AG10803 (cell line): ENCODE results near the gene FHIT.

Experiments
- DNase-seq: peaks from one replicate; pipeline ENCODE4 v3.0.0; 2010; ENCODE audit warnings: low read depth
- H3K4me3 ChIP-seq: 2 replicates; pipeline ENCODE4 v1.5.1; 2011; ENCODE audit warnings: mild to moderate bottlenecking, low read length, control low read depth
- CTCF ChIP-seq: conservative IDR thresholded peaks from 2 replicates; pipeline ENCODE4 v1.5.1; 2011; ENCODE audit warnings: mild to moderate bottlenecking, low read length, control low read depth, inconsistent platforms

FHIT gene

GRCh38 chr3:60266444-60266843 lies 984.8 kb downstream of the FHIT start:
- TF ChIP-seq CTCF = no peak
- no peak overlapping the region for H3K4me3 ChIP-seq
- no peak for DNase-seq

- TF ChIP-seq CTCF = no peak
- H3K4me3 ChIP-seq = no peak overlapping the region
- no peak for DNase-seq
Observed at GRCh38 chr3:60263191-60263590, 988.1 kb downstream of the FHIT start.

GRCh38 chr3:60262546-60262945 lies 988.7 kb downstream of the FHIT start:
- no peak for DNase-seq
- no peak overlapping the region for H3K4me3 ChIP-seq
- TF ChIP-seq CTCF = no peak

- no peak overlapping the region for H3K4me3 ChIP-seq
- no peak for TF ChIP-seq CTCF
- no peak for DNase-seq
Observed at GRCh38 chr3:60260546-60260945, 990.7 kb downstream of the FHIT start.

- DNase-seq = no peak
- no peak overlapping the region for H3K4me3 ChIP-seq
- no peak for TF ChIP-seq CTCF
Observed at GRCh38 chr3:60250810-60251209, 1000.4 kb downstream of the FHIT start.

GRCh38 chr3:60250206-60250605 lies 1001.0 kb downstream of the FHIT start:
- no peak for TF ChIP-seq CTCF
- peak; percentile 24 for DNase-seq
- H3K4me3 ChIP-seq = no peak overlapping the region

GRCh38 chr3:60246361-60246760 lies 1004.9 kb downstream of the FHIT start:
- no peak for DNase-seq
- no peak for TF ChIP-seq CTCF
- no peak overlapping the region for H3K4me3 ChIP-seq
